Adrenal gland (tissue), 12 donors: ENCODE results near the gene PXYLP1. TPM values are rescaled to one million over a fixed set of nuclear protein-coding genes. Genes with fewer than 3 reads are reported as not detected.

Source experiments
- DNase-seq, 7 donors: peaks; one replicate each; pipeline ENCODE4 v3.0.0-alpha.2; 2019 to 2020
- H3K27ac ChIP-seq, 5 donors: fragments of 200-600 bp; sonication (generic) in 4 of 5; 1 replicate in 3 of 5; 2 replicates in 2 of 5; pipeline versions ENCODE4 v1.5.1 to v1.8.0; 2016 to 2020; ENCODE audit warnings: mild to moderate bottlenecking in 1 of 5
- H3K27me3 ChIP-seq: fragments of 200-600 bp; 2 replicates; pipeline ENCODE4 v1.8.0; 2021
- H3K36me3 ChIP-seq, 2 donors: fragments of 200-600 bp; replicated peaks in 1 of 2; 1 replicate in 1 of 2; 2 replicates in 1 of 2; pipeline versions ENCODE4 v1.5.1 to v1.8.0; 2018 to 2022
- H3K4me1 ChIP-seq, 2 donors: fragments of 200-600 bp; replicated peaks in 1 of 2; 1 replicate in 1 of 2; 2 replicates in 1 of 2; pipeline versions ENCODE4 v1.5.1 to v1.8.0; 2018 to 2021
- H3K4me3 ChIP-seq, 4 donors: fragments of 200-600 bp; sonication (generic) in 3 of 4; one replicate each; pipeline ENCODE4 v1.5.1; 2016 to 2018
- H3K9me3 ChIP-seq, 3 donors: fragments of 200-600 bp; sonication (generic) in 1 of 3; replicated peaks in 1 of 3; 1 replicate in 2 of 3; 2 replicates in 1 of 3; pipeline versions ENCODE4 v1.5.1 to v1.8.0; 2016 to 2021
- POLR2A ChIP-seq, 2 donors: fragments of 450-650 bp; IDR thresholded peaks; one replicate each; pipeline ENCODE4 v1.6.1; 2017; ENCODE audit warnings: antibody characterized with exemption in 2 of 2, mild to moderate bottlenecking in 2 of 2, moderate library complexity in 1 of 2
- WGBS, 4 donors: extraction: QIAGEN DNeasy Blood & Tissue Kit in 2 of 4; methylation state at CpG; one replicate each; pipeline versions ENCODE4 v1.1.5 to v1.1.7; 2013 to 2017; 5-methylcytosine and 5-hydroxymethylcytosine counted together
- intact Hi-C, 2 donors: fragments of 100-400 bp; cut with DNase I; formaldehyde crosslinking; loops; one replicate each; pipeline versions ENCODE4 v1.14.1 to v1.15.0; 2022 to 2023
- polyA plus RNA-seq, 3 donors: library from polyadenylated mRNA; stranded (reverse); fragments of 200-250 nt in 2 of 3; fragments of 350-450 nt in 1 of 3; fragmentation: Illumina TruSeq in 1 of 3; extraction: RNeasy Lipid Tissue Mini Kit (QIAGEN cat#74804) in 1 of 3; gene quantifications; one replicate each; pipeline ENCODE4 v1.2.3, GENCODE V29; 2013 to 2014
- total RNA-seq, 9 donors: library from RNA; depleted of rRNA in 4 of 9; stranded (reverse); fragments of >200 nt in 4 of 9; fragments of 120-200 nt in 1 of 9; fragmentation: NEBNext Ultra II Directional in 1 of 9; extraction: Animal tissue kit (Norgen Biotek cat#: 25700) in 1 of 9; gene quantifications; one replicate each; pipeline versions ENCODE4 v1.1.0 to v1.2.4, GENCODE V29; 2013 to 2023
- TF ChIP-seq, protein P1 (sequence below), 6 experiments: fragments of 450-650 bp in 4 of 6; fragments of 200-600 bp in 2 of 6; sonication (generic) in 1 of 6; IDR thresholded peaks; 1 replicate in 5 of 6; 2 replicates in 1 of 6; pipeline versions ENCODE4 v1.5.1 to v1.8.0; 2016 to 2021; ENCODE audit warnings: antibody characterized with exemption in 6 of 6, mild to moderate bottlenecking in 2 of 6, moderate library complexity in 1 of 6
- donor health status: healthy with polysubstance abuse.
- donor health status: Bipolar disorder and iron deficiency.
- donor health status: DM: yes; HTN: yes; CAD: no.
- donor health status: DM: no; HTN: no; CAD: no.
- donor health status: DM: no; HTN: no; CAD: no.
- donor health status: DM: yes; HTN: yes; CAD: no.

PXYLP1 gene
- total and polyA plus RNA-seq, 12 donors: 5.5 to 22.7 (median 8.1) TPM

DNA sequence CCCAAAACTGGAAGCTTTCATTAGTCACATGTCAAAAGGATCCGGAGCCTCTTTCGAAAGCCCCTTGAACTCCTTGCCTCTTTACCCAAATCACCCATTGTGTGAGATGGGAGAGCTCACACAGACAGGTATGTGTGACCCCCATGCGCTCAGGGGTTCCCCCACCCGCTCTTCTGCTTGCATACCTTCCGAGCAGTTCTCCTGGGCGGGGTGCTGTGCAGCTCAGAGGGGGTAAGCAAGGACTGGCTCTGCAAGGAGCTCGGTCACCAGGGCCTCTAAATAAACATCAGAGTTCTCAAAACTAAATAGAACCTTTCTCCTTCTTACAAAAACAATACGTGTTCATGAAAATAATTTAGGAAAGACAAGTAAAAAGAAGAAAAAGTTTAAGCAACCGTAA lies 55.7 kb downstream of the PXYLP1 start:
- H3K36me3 ChIP-seq: no peaks in the 10 kb centered on the region
- no peak for TF ChIP-seq POLR2A (IDR thresholded peaks at IDR 0.05)
- TF ChIP-seq, protein P1, sequence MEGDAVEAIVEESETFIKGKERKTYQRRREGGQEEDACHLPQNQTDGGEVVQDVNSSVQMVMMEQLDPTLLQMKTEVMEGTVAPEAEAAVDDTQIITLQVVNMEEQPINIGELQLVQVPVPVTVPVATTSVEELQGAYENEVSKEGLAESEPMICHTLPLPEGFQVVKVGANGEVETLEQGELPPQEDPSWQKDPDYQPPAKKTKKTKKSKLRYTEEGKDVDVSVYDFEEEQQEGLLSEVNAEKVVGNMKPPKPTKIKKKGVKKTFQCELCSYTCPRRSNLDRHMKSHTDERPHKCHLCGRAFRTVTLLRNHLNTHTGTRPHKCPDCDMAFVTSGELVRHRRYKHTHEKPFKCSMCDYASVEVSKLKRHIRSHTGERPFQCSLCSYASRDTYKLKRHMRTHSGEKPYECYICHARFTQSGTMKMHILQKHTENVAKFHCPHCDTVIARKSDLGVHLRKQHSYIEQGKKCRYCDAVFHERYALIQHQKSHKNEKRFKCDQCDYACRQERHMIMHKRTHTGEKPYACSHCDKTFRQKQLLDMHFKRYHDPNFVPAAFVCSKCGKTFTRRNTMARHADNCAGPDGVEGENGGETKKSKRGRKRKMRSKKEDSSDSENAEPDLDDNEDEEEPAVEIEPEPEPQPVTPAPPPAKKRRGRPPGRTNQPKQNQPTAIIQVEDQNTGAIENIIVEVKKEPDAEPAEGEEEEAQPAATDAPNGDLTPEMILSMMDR (IDR thresholded peaks at IDR 0.05): no peak
- no peak for DNase-seq
- H3K4me1 ChIP-seq: peaks cover 0 to 5% of the 10 kb centered on the region in 2 donors
- 82 to 86% (median 84%) methylated on average over 9 of the region's 9 CpGs for WGBS, 4 donors
- H3K4me3 ChIP-seq: no peak overlapping the region
- no peak overlapping the region for H3K27ac ChIP-seq
- H3K9me3 ChIP-seq: no peaks in the 10 kb centered on the region
- no peaks in the 10 kb centered on the region for H3K27me3 ChIP-seq
- intact Hi-C loops: no loop called here

DNA sequence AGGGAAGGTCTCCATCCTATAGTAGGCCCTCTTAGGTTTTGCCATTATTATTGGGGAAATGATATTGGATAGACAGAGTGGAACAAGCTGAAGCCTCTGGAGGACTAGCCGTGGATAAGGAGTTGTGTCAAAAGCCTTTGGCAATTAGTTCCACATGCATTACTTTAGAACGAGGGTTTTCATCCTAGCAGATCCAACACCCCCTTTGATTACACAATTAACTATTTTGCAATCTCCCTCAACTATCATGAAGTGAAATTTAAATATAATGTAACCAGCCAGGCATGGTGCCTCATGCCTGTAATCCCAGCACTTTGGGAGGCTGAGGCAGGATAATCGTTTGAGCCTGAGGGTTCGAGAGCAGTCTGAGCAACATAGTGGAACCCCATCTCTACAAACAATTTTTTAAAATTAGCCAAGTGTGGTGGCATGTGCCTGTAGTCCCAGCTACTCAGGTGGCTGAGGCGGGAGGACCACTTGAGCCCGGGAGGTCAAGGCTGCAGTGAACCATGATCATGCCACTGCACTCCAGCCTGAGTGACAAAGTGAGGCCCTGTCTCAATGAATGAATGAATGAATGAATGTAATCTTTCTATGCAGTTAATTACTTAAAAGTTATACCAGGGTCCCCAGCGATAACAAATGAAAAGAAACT lies 56.8 kb downstream of the PXYLP1 start:
- DNase-seq: peak in 1 of 7 donors; percentile 24
- no peaks in the 10 kb centered on the region for H3K9me3 ChIP-seq
- H3K27me3 ChIP-seq: no peaks in the 10 kb centered on the region
- H3K36me3 ChIP-seq: no peaks in the 10 kb centered on the region
- TF ChIP-seq POLR2A (IDR thresholded peaks at IDR 0.05): no peak
- TF ChIP-seq, protein P1 (IDR thresholded peaks at IDR 0.05): no peak
- no peak overlapping the region for H3K4me3 ChIP-seq
- peaks cover 0 to 10% of the 10 kb centered on the region in 2 donors for H3K4me1 ChIP-seq
- H3K27ac ChIP-seq: no peak overlapping the region
- 85 to 94% (median 88%) methylated on average over 6 to 7 of the region's 7 CpGs for WGBS, 4 donors
- intact Hi-C loops: no loop called here

DNA sequence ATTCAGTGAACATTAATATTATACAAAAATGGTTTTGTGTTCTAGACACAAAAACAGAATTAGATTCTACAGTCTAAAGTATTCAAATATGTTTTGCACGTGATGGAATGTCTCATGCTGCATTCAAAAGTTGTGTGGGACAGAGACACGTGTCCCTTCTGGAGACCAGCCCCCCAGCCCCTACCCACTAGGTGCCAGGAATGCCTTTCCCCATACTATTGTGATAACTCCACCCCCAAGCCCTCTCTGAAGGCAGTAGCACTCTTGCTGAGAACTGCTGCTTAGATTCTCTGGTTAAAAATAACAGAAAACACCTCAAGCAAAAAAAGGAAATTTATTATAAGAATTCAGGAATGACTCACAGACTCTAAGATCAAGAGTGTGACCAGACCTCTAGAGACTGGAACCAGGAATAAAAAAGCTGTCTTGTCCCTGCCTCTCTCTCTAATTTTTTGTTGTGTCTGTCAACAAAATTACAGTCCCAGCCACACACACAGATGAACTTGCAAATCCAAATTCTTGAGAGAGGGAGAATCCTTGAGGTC lies 57.7 kb downstream of the PXYLP1 start:
- no peaks in the 10 kb centered on the region for H3K9me3 ChIP-seq
- H3K4me1 ChIP-seq: peaks cover 0 to 17% of the 10 kb centered on the region in 2 donors
- no peaks in the 10 kb centered on the region for H3K36me3 ChIP-seq
- no peak for DNase-seq
- no peaks in the 10 kb centered on the region for H3K27me3 ChIP-seq
- TF ChIP-seq, protein P1 (IDR thresholded peaks at IDR 0.05): no peak
- TF ChIP-seq POLR2A (IDR thresholded peaks at IDR 0.05): no peak
- no peak overlapping the region for H3K27ac ChIP-seq
- H3K4me3 ChIP-seq: no peak overlapping the region
- intact Hi-C loops: no loop called here
- 39 to 83% (median 58%) methylated on average over 2 of the region's 2 CpGs for WGBS, 4 donors

DNA sequence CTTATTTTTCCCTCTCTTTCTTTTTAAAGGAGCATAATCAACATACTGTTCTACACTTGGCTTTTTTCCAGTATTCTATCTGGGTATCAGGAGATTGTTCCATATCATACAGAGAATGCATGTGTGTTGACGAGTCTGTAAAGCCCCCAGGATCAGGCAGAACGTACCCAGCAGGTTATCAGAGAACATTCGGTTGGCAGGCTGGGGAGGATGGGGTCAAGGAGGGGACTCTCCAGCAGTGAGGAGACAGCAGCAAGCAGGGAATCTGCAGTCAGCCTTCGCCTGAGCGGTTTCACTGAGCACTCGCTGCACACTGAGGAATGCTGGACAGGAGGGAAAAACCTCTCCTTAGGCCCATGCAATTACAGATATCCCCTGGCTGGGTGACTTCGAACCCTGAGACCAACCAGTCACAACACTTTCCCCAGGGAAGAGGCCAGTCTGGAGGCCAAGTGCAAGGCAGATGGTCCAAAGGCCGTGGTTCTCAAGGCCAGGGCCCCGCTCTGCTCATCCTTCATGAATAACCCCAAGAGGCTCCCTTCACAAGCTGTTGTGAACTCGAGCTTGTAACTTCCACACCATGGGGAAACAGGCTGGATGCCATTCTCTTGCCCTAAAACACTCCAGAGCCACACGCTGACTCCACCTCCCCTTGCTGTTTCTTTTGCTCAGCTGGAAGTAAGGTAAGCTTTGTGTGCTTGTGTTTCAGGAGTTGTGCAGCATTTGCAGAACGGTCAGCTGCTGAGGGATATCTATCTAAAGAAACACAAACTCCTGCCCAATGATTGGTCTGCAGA lies 60.1 kb downstream of the PXYLP1 start:
- intact Hi-C loops: no loop called here
- H3K4me3 ChIP-seq: no peak overlapping the region
- no peaks in the 10 kb centered on the region for H3K9me3 ChIP-seq
- no peak for DNase-seq
- no peak for TF ChIP-seq POLR2A (IDR thresholded peaks at IDR 0.05)
- TF ChIP-seq, protein P1 (IDR thresholded peaks at IDR 0.05): no peak
- peaks cover 4 to 22% of the 10 kb centered on the region in 2 donors for H3K4me1 ChIP-seq
- no peaks in the 10 kb centered on the region for H3K27me3 ChIP-seq
- 69 to 81% (median 76%) methylated on average over 9 to 12 of the region's 12 CpGs for whole genome bisulfite sequencing, 4 donors
- no peaks in the 10 kb centered on the region for H3K36me3 ChIP-seq
- no peak overlapping the region for H3K27ac ChIP-seq
